Activated naive CD4-positive, alpha-beta T cell treated with anti-CD3 and anti-CD28 coated beads, Interleukin-2, amount 50 U/mL, for 72 hours (primary cell): ENCODE measurements around the gene PRCD. TPM values are rescaled to one million over a fixed set of nuclear protein-coding genes. Genes with fewer than 3 reads are reported as not detected.
"Not testable (repeated sequence)": the region's sequence is repeated elsewhere in the genome, so short reads cannot be mapped to it uniquely, and the experiment has no call there.

ENCODE experiments used
- ATAC-seq, 2 donors: fragments of 150-1000 bp; cut with Tn5 transposase; 2 replicates each; pipeline ENCODE4 v1.10.0; 2021; ENCODE audit warnings: mild to moderate bottlenecking in 2 of 2, moderate library complexity in 2 of 2
- DNase-seq, 2 donors: peaks; one replicate each; pipeline ENCODE4 v3.0.0; 2021 to 2022; ENCODE audit warnings: low spot score in 2 of 2
- H3K27ac Mint-ChIP-seq, 2 donors: one replicate each; pipeline ENCODE4 v1.8.0; 2022; ENCODE audit warnings: mild to moderate bottlenecking in 2 of 2, mixed read lengths in 2 of 2
- H3K36me3 Mint-ChIP-seq, 2 donors: one replicate each; pipeline ENCODE4 v1.8.0; 2022; ENCODE audit warnings: mixed read lengths in 2 of 2
- H3K9me3 Mint-ChIP-seq, 2 donors: one replicate each; pipeline ENCODE4 v1.8.0; 2022; ENCODE audit warnings: mixed read lengths in 2 of 2
- total RNA-seq, 2 donors: library from RNA; stranded (reverse); gene quantifications; one replicate each; pipeline ENCODE4 v1.2.3, GENCODE V29; 2022

Gene PRCD
- total RNA-seq, 2 donors from 2014 or later = not detected

DNA sequence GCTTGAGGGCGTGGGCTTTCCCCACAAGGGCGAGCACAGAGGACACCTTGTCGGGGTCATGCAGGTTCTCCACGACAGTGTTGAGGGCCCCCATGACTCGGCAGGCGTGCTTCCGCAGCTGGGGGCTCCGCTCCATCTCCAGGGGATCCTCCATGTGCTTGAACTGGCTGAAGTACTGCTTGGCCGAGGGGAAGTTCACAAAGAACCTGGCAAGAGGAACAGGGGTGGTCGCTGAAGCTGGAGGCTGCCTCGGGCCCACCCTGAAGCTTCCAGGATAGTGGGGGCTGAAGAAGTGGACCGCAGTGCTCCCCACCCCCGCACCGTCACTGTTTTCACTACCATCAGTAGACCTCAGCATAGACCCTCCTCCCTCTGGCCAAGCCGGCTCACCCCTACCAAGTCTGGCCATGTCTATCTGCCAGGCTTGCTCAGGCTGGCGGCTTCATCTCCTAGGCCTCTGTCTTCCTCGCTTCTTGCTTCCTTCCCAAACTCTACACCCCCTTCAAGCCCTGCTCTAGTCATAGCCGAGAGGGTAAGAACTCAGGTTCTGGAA lies 8.3 kb upstream of the PRCD start:
- Mint-ChIP-seq H3K9me3 (no peaks in the 10 kb centered on the region), H3K36me3 (no peaks in the 10 kb centered on the region), H3K27ac (no peak overlapping the region)
- ATAC-seq (no peak), DNase-seq (no peak)

DNA sequence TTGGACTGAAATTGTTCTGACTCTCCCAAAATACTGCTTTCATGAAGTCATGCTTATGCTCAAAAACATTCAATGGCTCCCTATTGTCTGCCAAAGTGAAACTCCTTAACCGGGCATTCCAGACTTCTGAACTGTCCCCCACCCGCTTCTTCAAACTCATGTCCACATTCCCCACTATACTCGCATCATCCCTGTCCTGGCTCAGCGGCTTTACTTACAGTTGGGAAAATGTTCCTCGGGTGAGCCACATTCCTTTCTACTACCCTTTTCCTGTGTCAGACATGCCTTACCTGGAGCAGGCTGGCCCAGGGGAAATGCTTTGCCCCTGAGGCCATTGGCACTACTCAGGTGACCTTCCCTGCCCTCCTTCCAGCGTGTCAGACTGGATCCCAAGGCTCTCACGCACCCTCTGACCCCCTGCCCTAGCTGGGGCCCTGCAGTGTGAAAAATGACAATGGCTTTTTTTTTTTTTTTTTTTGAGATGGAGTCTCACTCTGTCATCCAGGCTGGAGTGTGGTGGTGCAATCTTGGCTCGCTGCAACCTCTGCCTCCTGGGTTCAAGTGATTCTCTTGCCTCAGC lies 7.7 kb upstream of the PRCD start:
- Mint-ChIP-seq H3K36me3 (no peaks in the 10 kb centered on the region), H3K27ac (no peak overlapping the region), H3K9me3 (no peaks in the 10 kb centered on the region)
- DNase-seq = no peak
- no peak for ATAC-seq

DNA sequence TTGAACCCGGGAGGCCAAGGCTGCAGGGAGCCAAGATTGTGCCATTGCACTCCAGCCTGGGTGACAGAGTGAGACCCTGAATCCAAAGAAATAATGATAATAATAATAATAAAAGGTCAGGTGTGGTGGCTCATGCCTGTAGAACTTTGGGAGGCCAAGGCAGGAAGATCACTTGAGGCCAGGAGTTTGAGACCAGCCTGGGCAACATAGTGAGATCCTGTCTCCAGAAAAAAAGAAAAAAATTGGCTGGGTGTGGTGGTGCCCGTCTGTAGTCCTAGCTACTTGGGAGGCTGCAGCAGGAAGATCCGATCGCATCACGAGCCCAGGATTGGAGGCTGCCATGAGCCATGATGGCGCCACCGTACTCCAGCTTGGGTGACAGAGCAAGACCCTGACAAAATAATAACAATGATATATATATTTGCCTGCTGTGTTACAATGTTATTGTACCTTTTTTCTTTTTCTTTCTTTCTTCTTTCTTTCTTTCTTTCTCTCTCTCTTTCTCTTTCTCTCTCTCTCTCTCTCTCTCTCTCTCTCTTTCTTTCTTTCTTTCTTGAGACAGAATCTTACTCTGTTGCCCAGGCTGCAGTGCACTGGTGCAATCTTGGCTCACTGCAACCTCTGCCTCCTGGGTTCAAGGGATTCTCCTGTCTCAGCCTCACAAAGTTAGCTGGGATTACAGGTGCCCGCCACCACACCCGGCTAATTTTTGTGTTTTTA lies 6.0 kb upstream of the PRCD start:
- H3K36me3 Mint-ChIP-seq, H3K9me3 Mint-ChIP-seq, ATAC-seq, DNase-seq: not testable (repeated sequence)
- peak overlapping the region in 1 of 2 donors; percentile 15 for H3K27ac Mint-ChIP-seq

DNA sequence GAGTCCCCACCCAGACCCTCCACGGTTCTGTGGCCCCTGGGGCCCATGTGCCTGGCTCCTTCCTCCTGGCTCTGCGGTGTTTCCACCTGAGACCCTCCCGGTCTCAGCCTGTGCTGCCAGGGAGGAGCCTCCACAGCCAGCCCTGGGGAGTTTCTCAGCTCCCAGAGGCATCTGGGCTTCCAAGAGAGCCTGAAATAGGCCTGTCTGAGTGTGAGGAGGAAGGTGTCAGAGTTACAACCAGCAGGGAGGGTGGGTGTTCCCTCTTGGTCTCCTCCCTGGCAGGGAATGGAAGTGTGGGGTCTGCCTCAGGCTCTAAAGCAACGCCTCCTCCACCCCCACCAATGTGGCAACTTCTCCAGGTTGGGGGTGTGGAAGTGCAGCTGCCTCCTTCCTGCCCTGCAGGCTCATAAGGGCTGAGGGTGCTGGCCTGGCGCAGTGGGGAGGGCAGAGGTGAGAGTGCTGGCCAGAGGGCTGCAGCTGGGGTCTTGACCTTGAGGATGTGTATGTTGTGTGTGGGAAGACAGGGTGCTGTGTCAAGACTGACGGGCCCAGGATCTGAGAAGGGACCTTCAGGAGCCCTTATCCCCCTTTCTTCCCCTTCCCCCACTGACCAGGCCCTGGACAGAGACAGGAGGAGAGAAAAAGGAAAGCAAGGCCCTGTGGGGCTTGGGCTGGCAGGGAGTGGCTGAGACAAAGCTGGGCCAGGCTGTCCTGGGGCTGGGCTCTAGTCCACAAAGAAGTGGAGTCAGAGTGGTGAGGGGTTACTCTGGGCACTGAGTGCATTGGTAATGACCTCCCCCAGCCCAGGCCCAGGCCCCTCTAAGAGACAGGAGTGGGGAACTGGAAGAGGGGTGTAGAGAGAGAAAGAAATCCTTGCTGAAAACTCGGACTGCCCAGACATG lies 4.8 kb upstream of the PRCD start:
- Mint-ChIP-seq H3K36me3 (no peaks in the 10 kb centered on the region), H3K9me3 (no peaks in the 10 kb centered on the region), H3K27ac (no peak overlapping the region)
- ATAC-seq (no peak), DNase-seq (no peak)

DNA sequence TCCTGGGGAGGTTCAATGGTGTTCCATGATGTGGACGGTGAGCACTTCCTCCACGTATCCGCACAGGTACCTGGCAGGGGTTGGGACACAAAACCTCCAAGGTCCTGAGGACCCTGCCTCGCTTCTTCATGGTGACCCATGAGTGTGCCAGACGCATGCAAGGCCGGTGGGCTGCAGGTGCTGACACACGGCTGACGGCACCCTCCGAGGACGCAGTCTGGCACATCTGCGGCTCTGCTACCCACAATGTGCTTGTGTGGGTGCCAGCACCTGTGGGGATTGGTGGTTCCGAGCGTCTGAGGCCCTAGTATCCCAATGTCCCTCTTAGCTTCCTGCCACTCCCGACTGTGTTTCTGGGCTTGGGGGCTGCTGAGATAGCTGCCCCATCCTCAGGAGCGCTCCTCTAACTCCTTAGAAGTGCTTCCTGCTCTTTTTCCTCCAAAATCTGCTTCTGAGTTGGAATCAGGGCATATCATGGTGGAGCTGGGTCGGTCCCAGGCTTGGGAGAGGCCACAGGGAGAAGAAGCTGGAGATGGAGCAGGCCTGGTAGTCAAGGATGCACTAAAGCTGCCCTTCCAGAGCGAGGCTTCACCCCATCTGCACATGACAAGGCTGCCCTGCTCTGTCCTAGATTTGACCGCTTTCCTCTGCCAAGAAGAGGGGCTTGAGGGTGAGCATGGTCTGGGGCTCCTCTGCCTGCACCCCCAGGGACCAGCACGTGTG lies 3.9 kb upstream of the PRCD start:
- Mint-ChIP-seq H3K27ac (no peak overlapping the region), H3K9me3 (no peaks in the 10 kb centered on the region), H3K36me3 (no peaks in the 10 kb centered on the region)
- DNase-seq (no peak), ATAC-seq (no peak)

DNA sequence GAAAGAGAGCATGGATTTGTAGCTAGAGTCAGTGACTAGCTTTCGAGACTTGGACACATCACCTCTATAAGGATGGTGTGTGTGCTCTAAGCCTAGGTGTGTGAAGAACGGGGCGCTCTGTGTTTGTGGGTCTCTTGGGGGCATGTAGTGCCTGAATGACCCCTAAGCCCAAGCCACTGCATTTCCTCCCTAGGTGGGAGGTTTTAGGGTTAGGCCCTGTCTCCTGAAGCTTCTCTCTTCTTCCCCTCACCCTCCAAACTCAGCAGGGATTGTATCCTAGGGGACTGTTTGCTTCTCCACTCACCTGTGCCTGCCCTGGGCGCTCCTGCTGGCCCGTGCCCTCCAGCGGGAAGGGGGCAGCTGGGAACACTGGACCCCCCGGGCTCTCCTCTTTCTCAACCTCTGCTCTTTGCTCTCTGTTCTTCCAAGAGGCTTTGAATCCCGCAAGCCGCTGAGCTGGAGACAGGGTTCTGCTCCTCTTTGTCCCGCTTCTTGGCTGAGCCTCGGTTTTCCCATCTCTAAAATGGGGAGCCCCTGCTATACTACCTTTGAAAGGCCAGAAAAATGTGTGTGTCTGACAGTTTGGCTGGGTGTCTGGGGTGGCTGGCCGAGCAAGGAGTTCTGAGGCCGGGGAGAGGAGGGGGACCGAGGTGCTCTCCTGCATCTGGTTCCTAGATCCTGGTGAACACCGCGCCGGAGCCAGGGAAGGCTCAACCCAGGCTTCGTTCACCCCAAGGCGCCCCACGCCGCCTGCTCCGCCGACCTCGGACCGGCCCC lies 3.1 kb upstream of the PRCD start:
- H3K9me3 Mint-ChIP-seq = no peaks in the 10 kb centered on the region

DNA sequence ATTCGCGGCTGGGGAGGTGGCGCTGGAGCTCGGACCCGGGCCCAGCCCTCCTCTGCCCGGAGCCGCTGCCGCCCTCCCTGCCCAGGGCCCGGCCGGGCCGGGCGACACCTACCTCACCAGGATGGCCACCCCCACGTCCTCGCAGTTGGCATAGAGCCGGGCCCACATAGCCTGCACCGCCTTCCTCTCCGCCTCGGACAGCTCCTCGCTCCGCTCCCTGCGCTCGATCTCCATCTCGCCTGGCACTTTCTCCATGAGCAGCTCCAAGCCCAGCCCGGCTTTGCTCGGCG lies 2.6 kb upstream of the PRCD start:
- no peak for DNase-seq
- Mint-ChIP-seq H3K36me3 (no peaks in the 10 kb centered on the region), H3K27ac (no peak overlapping the region), H3K9me3 (no peaks in the 10 kb centered on the region)
- ATAC-seq = no peak

More for the DNA sequence above, 3.1 kb upstream of the PRCD start:
- no peak overlapping the region for H3K27ac Mint-ChIP-seq
- DNase-seq (no peak), ATAC-seq (no peak)
- no peaks in the 10 kb centered on the region for H3K36me3 Mint-ChIP-seq

DNA sequence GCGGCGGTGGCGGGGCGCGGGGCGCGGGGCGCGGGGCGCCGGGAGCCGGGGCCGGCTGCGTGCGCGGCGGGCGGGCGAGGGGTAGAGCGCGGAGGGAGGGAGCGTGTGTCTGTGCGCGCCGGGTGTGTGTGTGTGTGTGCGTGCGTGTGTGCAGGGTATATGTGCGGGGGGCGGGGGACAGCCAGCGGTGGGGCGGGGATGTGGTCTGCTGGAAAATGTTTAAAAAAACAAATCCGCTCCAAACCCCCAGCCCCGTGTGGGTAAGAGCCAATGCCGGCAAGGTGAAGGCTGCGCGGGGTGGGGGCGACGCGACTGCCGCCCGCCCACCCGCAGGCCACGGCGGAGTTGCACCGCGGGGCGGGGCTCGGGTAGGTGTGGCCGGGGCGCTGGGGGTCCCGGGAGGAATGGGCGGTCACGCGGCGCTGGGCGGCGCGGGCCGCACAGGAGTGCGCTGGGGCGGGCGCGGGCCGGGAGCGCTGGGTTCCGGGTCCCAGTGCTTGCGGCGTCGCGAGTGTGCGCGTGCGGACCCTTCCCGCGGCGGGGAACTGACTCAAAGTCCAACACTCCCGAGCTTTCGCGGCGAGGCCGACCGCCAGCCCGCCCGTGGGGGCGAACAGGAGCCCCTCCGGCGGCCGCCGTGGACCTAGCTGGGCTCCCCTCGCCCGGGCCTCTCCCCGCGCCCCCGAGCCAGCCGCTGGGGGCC lies 2.1 kb upstream of the PRCD start, which contains the start of gene CYGB:
TSS of gene CYGB (minus strand) at position 132 of the 703 bp plus-strand sequence. CDS start 167 bp downstream, outside the sequence.
- H3K27ac Mint-ChIP-seq = no peak within 1 kb of the TSS
- H3K36me3 Mint-ChIP-seq = no peaks in the 10 kb centered on the region
- ATAC-seq = peak; percentile 14 to 42
- DNase-seq = no peak
- no peaks in the 10 kb centered on the region for H3K9me3 Mint-ChIP-seq

DNA sequence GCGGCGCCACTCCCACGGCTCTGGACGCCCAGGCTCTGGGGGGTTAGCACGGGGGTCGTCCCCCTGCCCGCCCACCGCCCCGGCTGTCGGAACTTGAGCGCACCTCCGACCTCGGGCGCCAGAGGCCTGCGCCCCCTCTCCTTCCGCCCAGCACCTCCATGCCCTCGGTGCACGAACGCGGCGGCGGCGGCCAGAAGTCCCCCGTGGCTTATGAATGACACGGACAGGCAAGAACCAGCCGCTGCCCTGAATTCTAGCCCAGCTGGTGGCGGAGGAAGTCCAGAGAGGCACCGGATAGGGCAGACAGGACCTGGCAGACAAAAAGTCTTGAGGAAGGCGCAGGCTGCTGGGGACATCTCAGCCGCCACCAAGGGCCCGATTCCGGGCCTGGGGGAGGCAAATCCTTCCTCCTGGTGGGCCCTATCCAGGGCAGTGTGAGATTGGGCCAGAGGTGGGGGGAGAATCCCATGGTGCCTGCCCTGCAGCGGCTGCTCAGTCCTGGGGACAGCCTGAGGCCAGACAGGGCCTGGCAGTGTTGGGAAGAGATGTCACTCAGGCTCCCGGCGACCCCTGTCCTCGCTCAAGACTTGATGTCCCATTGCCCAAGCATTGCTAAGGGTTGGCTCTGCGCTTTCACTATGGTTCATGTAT lies 1.4 kb upstream of the PRCD start:
- Mint-ChIP-seq H3K36me3 (no peaks in the 10 kb centered on the region), H3K27ac (no peak overlapping the region), H3K9me3 (no peaks in the 10 kb centered on the region)
- DNase-seq (no peak), ATAC-seq (no peak)

DNA sequence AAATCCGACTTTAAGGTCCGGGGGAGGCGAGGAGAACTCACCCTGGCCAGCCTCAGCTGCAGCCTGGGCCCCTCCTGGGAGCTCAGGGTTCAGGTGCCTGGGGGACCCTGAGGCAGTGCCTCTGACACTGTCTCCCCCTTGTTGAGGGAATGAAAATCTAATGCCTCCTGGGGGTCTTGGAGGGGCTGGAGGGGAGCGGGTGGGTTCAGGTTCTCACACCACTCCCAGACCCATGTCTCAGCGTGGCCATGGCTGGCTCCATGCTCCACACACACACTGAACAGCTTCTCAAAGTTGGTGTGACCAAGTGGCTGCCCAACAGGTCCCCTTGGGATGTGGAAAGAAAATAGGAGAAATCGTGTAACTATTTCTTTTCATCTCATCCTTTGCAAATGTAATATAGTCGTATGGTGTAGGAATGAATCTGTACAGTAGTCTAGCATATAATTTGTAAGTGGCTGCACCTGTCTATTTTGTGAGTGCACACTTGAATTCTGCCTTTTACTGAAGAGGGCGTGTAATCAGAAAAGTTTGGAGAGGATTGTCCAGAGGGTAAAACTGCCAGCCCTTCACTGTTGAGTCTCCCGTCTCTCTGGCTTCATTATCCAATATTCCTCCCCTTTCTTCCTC lies 788 bp upstream of the PRCD start:
- Mint-ChIP-seq H3K9me3 (no peaks in the 10 kb centered on the region), H3K27ac (no peak overlapping the region), H3K36me3 (no peaks in the 10 kb centered on the region)
- ATAC-seq (no peak), DNase-seq (no peak)

DNA sequence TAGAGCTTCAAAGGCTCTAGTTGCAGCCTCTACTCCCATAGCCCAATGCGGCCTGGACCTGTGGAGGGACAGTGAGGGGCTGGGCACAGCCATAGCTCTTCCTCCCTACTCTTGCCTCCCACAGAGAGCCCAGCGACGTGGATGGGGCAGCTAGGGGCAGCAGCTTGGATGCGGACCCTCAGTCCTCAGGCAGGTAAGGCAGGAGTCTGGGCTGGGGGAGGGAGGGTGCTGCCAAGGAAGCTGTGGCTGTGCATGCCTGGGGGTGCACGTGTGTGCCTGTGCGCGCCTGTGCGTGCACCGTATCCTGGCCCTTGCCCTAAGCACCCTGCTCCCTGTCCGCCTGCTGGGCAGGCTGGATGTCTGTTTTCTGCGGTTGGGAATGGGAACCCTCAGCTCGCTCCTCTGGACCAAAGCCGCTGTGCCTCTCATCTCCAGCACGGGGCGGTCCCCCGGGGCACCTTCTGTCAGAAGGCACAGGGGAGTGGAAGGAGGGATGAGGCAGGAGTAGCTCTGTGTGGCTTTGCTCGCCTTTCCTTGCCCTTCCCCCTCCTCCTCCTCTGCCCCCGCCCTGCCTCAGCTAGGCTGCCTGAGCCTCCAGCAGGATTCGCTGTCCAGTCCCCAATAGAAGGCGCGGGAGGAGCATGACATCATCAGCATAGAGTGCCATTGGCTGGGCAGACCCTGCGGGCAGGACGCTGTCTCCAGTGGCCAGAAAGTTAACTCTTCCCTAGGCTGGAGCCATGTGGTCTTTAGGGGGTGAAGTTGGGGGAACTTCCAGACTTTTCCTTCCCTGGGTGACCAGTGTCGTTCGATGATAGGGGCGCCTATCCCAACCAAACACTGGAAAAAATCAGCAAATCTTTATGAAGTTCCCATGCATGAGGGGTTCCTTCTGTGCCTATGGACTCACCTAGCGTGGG lies 797 bp downstream of the PRCD start:
- Mint-ChIP-seq H3K36me3 (no peaks in the 10 kb centered on the region), H3K9me3 (no peaks in the 10 kb centered on the region), H3K27ac (no peak overlapping the region)
- DNase-seq (no peak), ATAC-seq (peak; percentile 68 to 79)

DNA sequence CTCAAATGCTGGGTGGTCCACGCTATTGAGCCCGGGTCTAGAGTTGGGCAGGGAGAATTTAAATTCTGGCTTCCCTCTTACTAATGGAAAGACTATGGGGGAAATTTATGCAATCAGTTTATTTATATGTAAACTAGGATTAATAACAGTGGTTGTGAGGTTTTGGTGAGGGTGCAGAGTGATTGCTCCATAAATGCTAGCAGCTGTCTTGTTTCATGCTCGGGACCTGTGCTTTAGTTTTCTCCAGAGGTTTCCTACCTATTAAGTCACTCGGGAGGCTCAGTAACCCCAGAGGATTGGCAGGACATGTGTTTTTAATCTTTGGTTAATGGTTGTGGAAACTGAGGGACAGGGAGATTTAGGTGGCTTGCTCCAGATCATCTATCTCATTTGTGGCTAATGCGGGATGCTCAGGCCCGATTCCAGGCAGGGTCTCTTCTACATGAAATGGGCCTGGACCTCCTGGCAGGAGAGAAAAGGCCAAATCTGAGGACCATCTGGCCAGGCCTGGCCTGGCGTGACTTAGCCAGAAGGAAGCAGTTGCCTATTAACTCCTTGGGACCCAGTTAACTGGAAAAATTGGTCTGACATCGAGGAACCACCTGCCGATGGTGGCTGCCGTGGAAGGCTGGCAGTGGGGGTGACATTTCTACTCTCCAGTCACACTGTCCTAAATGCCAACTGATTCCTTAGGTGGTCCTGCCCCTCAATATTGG lies 2.1 kb downstream of the PRCD start:
- ATAC-seq (no peak), DNase-seq (no peak)
- no peaks in the 10 kb centered on the region for H3K9me3 Mint-ChIP-seq
- no peaks in the 10 kb centered on the region for H3K36me3 Mint-ChIP-seq
- H3K27ac Mint-ChIP-seq = no peak overlapping the region

DNA sequence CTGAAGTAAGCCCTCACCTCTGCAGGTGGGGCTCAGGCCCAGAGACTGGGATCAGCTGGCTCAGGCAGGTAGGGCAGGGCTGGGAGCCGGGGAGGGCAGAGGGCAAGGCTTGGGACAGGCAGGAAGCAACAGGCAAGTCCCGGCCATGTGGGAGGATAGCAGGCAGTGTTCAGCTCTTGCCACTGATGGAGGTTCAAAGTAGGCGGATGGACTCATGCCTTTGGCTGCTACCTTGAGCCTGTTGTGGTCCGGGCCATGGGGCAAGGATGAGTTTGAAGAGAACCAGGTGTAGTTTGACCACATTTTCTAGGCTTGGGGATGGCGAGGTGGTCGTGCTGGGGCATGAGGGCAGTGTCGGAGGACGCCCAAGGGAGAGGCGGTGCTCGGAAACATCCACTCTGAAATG lies 2.7 kb downstream of the PRCD start:
- no peaks in the 10 kb centered on the region for H3K9me3 Mint-ChIP-seq
- no peak overlapping the region for H3K27ac Mint-ChIP-seq
- DNase-seq (no peak), ATAC-seq (no peak)
- no peaks in the 10 kb centered on the region for H3K36me3 Mint-ChIP-seq
